GM23338 (cell line): ENCODE measurements around the gene SPATA2L. TPM values are rescaled to one million over a fixed set of nuclear protein-coding genes. Genes with fewer than 3 reads are reported as not detected.
A peak's percentile ranks its signal among the peaks of the same experiment; 100 is the strongest.
"Not testable (repeated sequence)": the region's sequence is repeated elsewhere in the genome, so short reads cannot be mapped to it uniquely, and the experiment has no call there.

Experiments used
- ATAC-seq: fragments of 200-7000 bp; cut with Tn5 transposase; 3 replicates; pipeline ENCODE4 v1.9.1; 2020
- DNase-seq: peaks from one replicate; pipeline ENCODE4 v3.0.0-alpha.2; 2015; ENCODE audit warnings: low spot score
- H2AFZ ChIP-seq: fragments of 200-600 bp; sonication (generic); 2 replicates; pipeline ENCODE4 v1.8.0; 2016; ENCODE audit warnings: antibody characterized with exemption, mild to moderate bottlenecking, moderate library complexity
- H3F3A ChIP-seq: fragments of 200-600 bp; sonication (generic); replicated peaks from 2 replicates; pipeline ENCODE4 v1.8.0; 2017; ENCODE audit warnings: antibody characterized with exemption, mixed run types, low read depth
- H3K27ac ChIP-seq: fragments of 200-600 bp; sonication (generic); 2 replicates; pipeline ENCODE4 v1.6.1; 2016; ENCODE audit warnings: low read depth
- H3K27me3 ChIP-seq: fragments of 200-600 bp; sonication (generic); 2 replicates; pipeline ENCODE4 v1.8.0; 2016; ENCODE audit warnings: mild to moderate bottlenecking, mixed run types, moderate library complexity; ENCODE audit not compliant: insufficient read depth
- H3K36me3 ChIP-seq: fragments of 200-600 bp; sonication (generic); 2 replicates; pipeline ENCODE4 v1.8.0; 2016; ENCODE audit warnings: mild to moderate bottlenecking; ENCODE audit not compliant: insufficient read depth
- H3K4me1 ChIP-seq: fragments of 200-600 bp; sonication (generic); 2 replicates; pipeline ENCODE4 v1.8.0; 2016; ENCODE audit warnings: mild to moderate bottlenecking, moderate library complexity; ENCODE audit not compliant: insufficient read depth
- H3K4me2 ChIP-seq: fragments of 200-600 bp; sonication (generic); 2 replicates; pipeline ENCODE4 v1.7.1; 2017; ENCODE audit warnings: mixed run types
- H3K4me3 ChIP-seq: fragments of 200-600 bp; sonication (generic); 2 replicates; pipeline ENCODE4 v1.6.1; 2016; ENCODE audit warnings: mixed run types
- H3K79me2 ChIP-seq: fragments of 200-600 bp; sonication (generic); replicated peaks from 2 replicates; pipeline ENCODE4 v1.8.0; 2017; ENCODE audit warnings: mild to moderate bottlenecking; ENCODE audit not compliant: insufficient read depth
- H3K9me2 ChIP-seq: fragments of 200-600 bp; sonication (generic); 2 replicates; pipeline ENCODE4 v1.8.0; 2017; ENCODE audit not compliant: insufficient read depth
- H4K20me1 ChIP-seq: fragments of 200-600 bp; sonication (generic); replicated peaks from 2 replicates; pipeline ENCODE4 v1.8.0; 2017; ENCODE audit warnings: mild to moderate bottlenecking; ENCODE audit not compliant: insufficient read depth
- H3K27ac Mint-ChIP-seq: 2 replicates; pipeline ENCODE4 v1.8.0; 2020; ENCODE audit warnings: inconsistent platforms, mild to moderate bottlenecking, moderate library complexity, mixed read lengths
- H3K27me3 Mint-ChIP-seq: 3 replicates; pipeline ENCODE4 v1.8.0; 2022; ENCODE audit warnings: low read depth, mild to moderate bottlenecking, moderate library complexity, mixed read lengths, inconsistent platforms; ENCODE audit not compliant: insufficient read depth, poor library complexity
- H3K36me3 Mint-ChIP-seq: 3 replicates; pipeline ENCODE4 v1.8.0; 2021; ENCODE audit warnings: low read depth, mild to moderate bottlenecking, inconsistent platforms, moderate library complexity, mixed read lengths
- H3K4me1 Mint-ChIP-seq: 3 replicates; pipeline ENCODE4 v1.8.0; 2020; ENCODE audit warnings: mild to moderate bottlenecking, inconsistent platforms, mixed read lengths
- H3K4me3 Mint-ChIP-seq: 3 replicates; pipeline ENCODE4 v1.8.0; 2021; ENCODE audit warnings: moderate library complexity, mild to moderate bottlenecking, inconsistent platforms, mixed read lengths
- H3K9me3 Mint-ChIP-seq: 3 replicates; pipeline ENCODE4 v1.8.0; 2020; ENCODE audit warnings: moderate library complexity, mild to moderate bottlenecking, inconsistent platforms, mixed read lengths
- EZH2 ChIP-seq: fragments of 200-600 bp; sonication (generic); IDR thresholded peaks from one replicate; pipeline ENCODE4 v1.8.0; 2017; ENCODE audit warnings: antibody characterized with exemption, mild to moderate bottlenecking, low read depth; ENCODE audit not compliant: unreplicated experiment
- REST ChIP-seq: IDR thresholded peaks from one replicate; pipeline ENCODE4 v1.6.1; 2018; ENCODE audit warnings: antibody characterized with exemption; ENCODE audit not compliant: unreplicated experiment
- polyA plus RNA-seq: library from polyadenylated mRNA; unstranded; fragments of >200 nt; fragmentation: Nextera tagmentation; extraction: Ambion mirVana; gene quantifications from 2 replicates; pipeline ENCODE4 v1.2.1, GENCODE V29; 2016
- total RNA-seq: library from RNA; depleted of rRNA; stranded (reverse); fragments of >200 nt; shearing (Covaris generic); gene quantifications from 2 replicates; pipeline ENCODE4 v1.2.3, GENCODE V29; 2014
- TF ChIP-seq, protein P1 (sequence below), 2 experiments: fragments of 200-600 bp in 1 of 2; sonication (generic) in 1 of 2; conservative IDR thresholded peaks; 2 replicates each; pipeline versions ENCODE4 v1.5.1 to v1.6.1; 2016 to 2017; ENCODE audit warnings: antibody characterized with exemption in 2 of 2, low read depth in 2 of 2, mild to moderate bottlenecking in 2 of 2, moderate library complexity in 1 of 2

SPATA2L gene
- total and polyA plus RNA-seq, 2 experiments from 2014 or later: 6.9 to 26.2 TPM

DNA sequence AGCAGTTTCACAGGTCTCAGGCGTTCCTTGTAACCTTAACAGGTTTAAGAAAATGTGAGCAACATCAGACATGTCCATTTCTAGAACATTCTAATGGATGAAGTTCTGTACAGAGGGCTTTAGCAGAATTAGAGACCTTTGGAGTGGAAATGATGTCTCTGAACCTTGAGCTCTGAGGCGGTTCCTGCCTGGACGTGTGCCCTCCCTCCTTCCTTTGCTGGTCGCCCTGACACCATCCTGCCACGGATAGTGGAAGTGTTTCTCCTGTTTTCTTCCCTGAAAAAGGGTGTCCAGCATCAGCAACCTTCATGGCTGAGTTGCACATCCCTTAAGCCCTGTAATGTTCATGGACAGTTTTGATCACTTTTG, 32.7 kb downstream of the SPATA2L start:
- Histone ChIP-seq H3K27ac (no peak overlapping the region), H2AFZ (no peak overlapping the region), H4K20me1 (no peaks in the 10 kb centered on the region), H3F3A (0 out of 2 replicates have a peak, but pooled peaks cover 2% of the 10 kb centered on the region), H3K4me2 (no peak overlapping the region), H3K36me3 (no peaks in the 10 kb centered on the region), H3K27me3 (no peaks in the 10 kb centered on the region), H3K4me1 (no peaks in the 10 kb centered on the region), H3K79me2 (no peaks in the 10 kb centered on the region), H3K9me2 (0 out of 2 replicates have a peak, but pooled peaks cover 3% of the 10 kb centered on the region), H3K4me3 (no peak overlapping the region)
- no peak for TF ChIP-seq REST
- Mint-ChIP-seq H3K4me3 (no peak overlapping the region), H3K27ac (no peak overlapping the region), H3K9me3 (peaks cover 36% of the 10 kb centered on the region), H3K36me3 (peaks cover 49% of the 10 kb centered on the region), H3K4me1 (no peaks in the 10 kb centered on the region), H3K27me3 (peaks cover 2% of the 10 kb centered on the region)
- no peak for ATAC-seq
- no peak for DNase-seq

GRCh38 chr16:89667633-89668032, 33.9 kb downstream of the SPATA2L start:
- Histone ChIP-seq H3K36me3 (no peaks in the 10 kb centered on the region), H3K4me3 (no peak overlapping the region), H3K4me2 (no peak overlapping the region), H3K4me1 (no peaks in the 10 kb centered on the region), H2AFZ (no peak overlapping the region), H3F3A (0 out of 2 replicates have a peak, but pooled peaks cover 2% of the 10 kb centered on the region), H3K27ac (no peak overlapping the region), H4K20me1 (no peaks in the 10 kb centered on the region), H3K79me2 (no peaks in the 10 kb centered on the region), H3K27me3 (no peaks in the 10 kb centered on the region), H3K9me2 (0 out of 2 replicates have a peak, but pooled peaks cover 3% of the 10 kb centered on the region)
- DNase-seq: no peak
- TF ChIP-seq EZH2: no peak
- TF ChIP-seq, protein P1, sequence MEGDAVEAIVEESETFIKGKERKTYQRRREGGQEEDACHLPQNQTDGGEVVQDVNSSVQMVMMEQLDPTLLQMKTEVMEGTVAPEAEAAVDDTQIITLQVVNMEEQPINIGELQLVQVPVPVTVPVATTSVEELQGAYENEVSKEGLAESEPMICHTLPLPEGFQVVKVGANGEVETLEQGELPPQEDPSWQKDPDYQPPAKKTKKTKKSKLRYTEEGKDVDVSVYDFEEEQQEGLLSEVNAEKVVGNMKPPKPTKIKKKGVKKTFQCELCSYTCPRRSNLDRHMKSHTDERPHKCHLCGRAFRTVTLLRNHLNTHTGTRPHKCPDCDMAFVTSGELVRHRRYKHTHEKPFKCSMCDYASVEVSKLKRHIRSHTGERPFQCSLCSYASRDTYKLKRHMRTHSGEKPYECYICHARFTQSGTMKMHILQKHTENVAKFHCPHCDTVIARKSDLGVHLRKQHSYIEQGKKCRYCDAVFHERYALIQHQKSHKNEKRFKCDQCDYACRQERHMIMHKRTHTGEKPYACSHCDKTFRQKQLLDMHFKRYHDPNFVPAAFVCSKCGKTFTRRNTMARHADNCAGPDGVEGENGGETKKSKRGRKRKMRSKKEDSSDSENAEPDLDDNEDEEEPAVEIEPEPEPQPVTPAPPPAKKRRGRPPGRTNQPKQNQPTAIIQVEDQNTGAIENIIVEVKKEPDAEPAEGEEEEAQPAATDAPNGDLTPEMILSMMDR (conservative IDR thresholded peaks at IDR 0.05; ENCODE audit: low read depth in 2 of 2): 0 out of 4 replicates have a peak, but pooled peaks of 1 of the 2 experiments have one; percentile 2
- peak; percentile 49; the same call in 2 of the 3 replicates for ATAC-seq
- no peak overlapping the region for H3K27ac Mint-ChIP-seq
- H3K36me3 Mint-ChIP-seq: peaks cover 53% of the 10 kb centered on the region
- H3K4me3 Mint-ChIP-seq: no peak overlapping the region
- H3K27me3 Mint-ChIP-seq: peaks cover 5% of the 10 kb centered on the region
- no peaks in the 10 kb centered on the region for H3K4me1 Mint-ChIP-seq
- peaks cover 31% of the 10 kb centered on the region for H3K9me3 Mint-ChIP-seq

DNA sequence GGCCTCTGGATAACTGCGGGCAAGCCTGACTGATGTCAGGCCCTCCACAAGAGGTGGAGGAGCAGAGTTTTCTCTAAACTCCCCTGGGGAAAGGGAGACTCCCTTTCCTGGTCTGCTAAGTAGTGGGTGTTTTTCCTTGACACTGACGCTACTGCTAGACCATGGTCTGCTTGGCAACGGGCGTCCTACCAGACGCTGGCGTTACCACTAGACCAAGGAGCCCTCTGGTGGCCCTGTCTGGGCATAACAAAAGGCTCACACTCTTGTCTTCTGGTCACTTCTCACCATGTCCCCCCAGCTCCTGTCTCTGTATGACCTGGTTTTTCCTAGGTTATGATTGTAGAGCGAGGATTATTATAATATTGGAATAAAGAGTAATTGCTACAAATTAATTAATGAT, 34.5 kb downstream of the SPATA2L start:
- peak; percentile 49 for DNase-seq
- not testable (repeated sequence) for ATAC-seq, H4K20me1 ChIP-seq, H3K27me3 Mint-ChIP-seq, H3K27ac ChIP-seq, H3F3A ChIP-seq, H3K4me2 ChIP-seq, H3K36me3 ChIP-seq, H3K27ac Mint-ChIP-seq, H3K4me1 ChIP-seq, H3K79me2 ChIP-seq, H3K4me1 Mint-ChIP-seq, H3K9me2 ChIP-seq, H3K27me3 ChIP-seq, H2AFZ ChIP-seq, H3K4me3 ChIP-seq, H3K4me3 Mint-ChIP-seq
- H3K36me3 Mint-ChIP-seq: peaks cover 58% of the 10 kb centered on the region
- peaks cover 24% of the 10 kb centered on the region for H3K9me3 Mint-ChIP-seq
- TF ChIP-seq, protein P1 (conservative IDR thresholded peaks at IDR 0.05; ENCODE audit: low read depth in 2 of 2): peak; percentile 23 to 61; a peak in 3 of 4 replicates

DNA sequence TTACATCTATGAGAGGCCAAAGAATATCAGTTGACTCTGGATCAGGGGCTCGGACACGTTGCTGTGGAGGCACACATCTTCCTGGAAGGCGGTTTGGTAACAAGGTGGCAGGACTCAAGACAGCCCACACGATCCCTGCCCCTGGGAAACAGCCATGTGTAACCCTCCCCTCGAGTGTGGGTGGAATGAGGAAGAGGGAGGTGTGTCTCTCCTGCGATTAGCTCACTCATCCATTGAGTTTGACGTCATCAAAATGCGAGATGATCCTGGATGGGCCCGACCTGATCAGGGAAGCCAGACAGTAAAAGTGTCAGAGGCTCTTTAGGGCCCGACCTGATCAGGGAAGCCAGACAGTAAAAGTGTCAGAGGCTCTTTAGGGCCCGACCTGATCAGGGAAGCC, 37.3 kb downstream of the SPATA2L start:
- not testable (repeated sequence) for H3K4me2 ChIP-seq, H3K4me3 Mint-ChIP-seq, H3K79me2 ChIP-seq, H3K9me2 ChIP-seq, H2AFZ ChIP-seq, DNase-seq, H3K27ac Mint-ChIP-seq, H4K20me1 ChIP-seq, H3K4me1 ChIP-seq, ATAC-seq, H3K27ac ChIP-seq, H3K27me3 Mint-ChIP-seq, H3F3A ChIP-seq, H3K27me3 ChIP-seq, H3K4me3 ChIP-seq, H3K4me1 Mint-ChIP-seq
- peaks cover 74% of the 10 kb centered on the region for H3K36me3 Mint-ChIP-seq
- H3K9me3 Mint-ChIP-seq: peaks cover 23% of the 10 kb centered on the region
- peaks cover 12% of the 10 kb centered on the region for H3K36me3 ChIP-seq
